GM13977 (cell line): ENCODE measurements around the gene AMPH.

ENCODE experiments used
- DNase-seq: peaks from one replicate; pipeline ENCODE4 v3.0.0; 2012; ENCODE audit warnings: low spot score
- in situ Hi-C: fragments of 300-500 bp; cut with MboI; formaldehyde crosslinking; loops from one replicate; pipeline ENCODE4 v1.12.0; 2022; ENCODE audit warnings: low sequenced_read_pairs, low pct_unique_long_range_greater_than_20kb, mixed read lengths, inconsistent platforms; ENCODE audit not compliant: unreplicated experiment
- TF ChIP-seq, protein P1 (sequence below): IDR thresholded peaks from 2 replicates; pipeline ENCODE4 v1.5.1; 2012; ENCODE audit warnings: mild to moderate bottlenecking, control low read depth; ENCODE audit not compliant: insufficient read depth; ENCODE audit errors: extremely low read depth, missing control alignments

The AMPH gene

DNA sequence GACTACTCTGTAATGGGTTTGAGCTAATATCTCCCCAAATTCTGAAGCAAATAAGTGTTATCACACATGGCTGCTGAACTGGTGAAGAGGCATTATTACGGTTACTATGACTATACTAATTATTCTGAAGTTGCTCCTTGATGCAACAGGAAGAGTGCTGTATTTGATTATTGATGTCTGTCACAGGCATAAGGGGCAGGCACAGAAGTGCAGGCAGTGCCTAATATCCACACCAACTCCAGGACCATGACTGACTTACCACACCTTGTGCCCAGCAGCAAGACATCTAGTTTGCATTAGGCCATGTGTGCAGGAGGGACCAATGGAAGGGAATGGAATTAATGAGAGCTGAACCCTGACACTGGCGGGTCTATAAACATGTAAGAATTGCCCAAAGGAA lies 62.7 kb downstream of the AMPH start:
- in situ Hi-C loops, result no loop called here
- TF ChIP-seq, protein P1, sequence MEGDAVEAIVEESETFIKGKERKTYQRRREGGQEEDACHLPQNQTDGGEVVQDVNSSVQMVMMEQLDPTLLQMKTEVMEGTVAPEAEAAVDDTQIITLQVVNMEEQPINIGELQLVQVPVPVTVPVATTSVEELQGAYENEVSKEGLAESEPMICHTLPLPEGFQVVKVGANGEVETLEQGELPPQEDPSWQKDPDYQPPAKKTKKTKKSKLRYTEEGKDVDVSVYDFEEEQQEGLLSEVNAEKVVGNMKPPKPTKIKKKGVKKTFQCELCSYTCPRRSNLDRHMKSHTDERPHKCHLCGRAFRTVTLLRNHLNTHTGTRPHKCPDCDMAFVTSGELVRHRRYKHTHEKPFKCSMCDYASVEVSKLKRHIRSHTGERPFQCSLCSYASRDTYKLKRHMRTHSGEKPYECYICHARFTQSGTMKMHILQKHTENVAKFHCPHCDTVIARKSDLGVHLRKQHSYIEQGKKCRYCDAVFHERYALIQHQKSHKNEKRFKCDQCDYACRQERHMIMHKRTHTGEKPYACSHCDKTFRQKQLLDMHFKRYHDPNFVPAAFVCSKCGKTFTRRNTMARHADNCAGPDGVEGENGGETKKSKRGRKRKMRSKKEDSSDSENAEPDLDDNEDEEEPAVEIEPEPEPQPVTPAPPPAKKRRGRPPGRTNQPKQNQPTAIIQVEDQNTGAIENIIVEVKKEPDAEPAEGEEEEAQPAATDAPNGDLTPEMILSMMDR, result no peak
- no peak for DNase-seq

DNA sequence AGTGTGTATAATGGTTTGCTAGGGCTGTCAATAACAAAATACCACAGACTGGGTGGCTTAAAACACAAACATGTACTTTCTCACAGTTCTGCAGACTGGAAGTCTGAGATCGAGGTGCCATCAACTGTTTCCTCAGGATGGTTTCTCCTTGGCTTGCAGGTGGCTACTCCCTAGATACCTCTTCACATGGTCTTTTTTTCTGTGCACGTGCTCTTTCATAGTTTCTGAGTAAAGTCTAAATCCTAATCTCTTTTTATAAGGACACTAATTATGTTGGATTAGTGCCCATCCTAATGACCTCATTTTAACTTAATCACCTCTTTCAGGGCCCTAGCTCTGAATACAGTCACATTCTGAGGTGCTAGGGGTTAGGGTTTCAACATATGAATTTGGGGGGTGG lies 65.9 kb downstream of the AMPH start:
- in situ Hi-C loops, result no loop called here
- TF ChIP-seq, protein P1, result no peak
- DNase-seq, result no peak

- DNase-seq, result no peak
- TF ChIP-seq, protein P1, result no peak
- in situ Hi-C loops, result no loop called here
These were observed 67.4 kb downstream of the AMPH start for GRCh38 chr7:38563741-38564140.

- DNase-seq, result no peak
- TF ChIP-seq, protein P1, result no peak
- in situ Hi-C loops, result no loop called here
These were observed 70.0 kb downstream of the AMPH start for GRCh38 chr7:38561166-38561565.

DNA sequence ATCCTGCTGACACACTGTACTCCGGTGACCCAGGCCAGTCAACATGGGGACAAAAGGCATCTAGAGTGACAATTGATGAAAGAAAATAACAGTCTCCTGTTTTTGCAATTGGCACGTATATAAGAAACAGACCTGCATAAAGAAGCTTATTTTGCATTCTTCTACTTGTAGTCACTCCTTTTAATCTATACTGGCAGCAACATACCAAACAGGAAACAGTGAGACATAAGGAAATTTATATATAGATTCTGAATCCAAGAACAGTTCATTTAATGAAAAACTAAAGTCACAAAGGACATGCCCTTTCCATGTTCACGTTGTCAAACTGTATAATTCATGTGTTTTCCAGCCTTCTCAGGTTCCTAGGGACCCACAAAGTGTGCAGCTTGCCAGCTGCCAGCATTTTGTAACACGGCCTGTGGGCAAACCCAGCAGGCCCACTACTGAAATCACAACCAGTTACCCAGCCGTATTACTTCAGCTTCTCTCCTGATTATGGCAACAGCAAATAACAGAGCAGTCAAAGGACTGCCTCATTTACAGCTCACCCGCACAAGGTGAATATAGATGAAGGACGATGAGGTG lies 72.3 kb downstream of the AMPH start:
- in situ Hi-C loops, result no loop called here
- TF ChIP-seq, protein P1, result no peak

GRCh38 chr7:38554586-38554985 lies 76.6 kb downstream of the AMPH start:
- DNase-seq, result no peak
- in situ Hi-C loops, result no loop called here
- TF ChIP-seq, protein P1, result no peak

More for the DNA sequence above, 72.3 kb downstream of the AMPH start:
- no peak for DNase-seq
